GM12878 (cell line): ENCODE results near the gene STK39.

ENCODE experiments used
- CBX3 ChIP-seq: fragments of 200-600 bp; sonication (generic); IDR thresholded peaks from 2 replicates; pipeline ENCODE4 v1.6.1; 2016; ENCODE audit warnings: low read depth, borderline replicate concordance
- CEBPZ ChIP-seq: fragments of 150-350 bp; IDR thresholded peaks from 2 replicates; pipeline ENCODE4 v1.6.1; 2016; ENCODE audit warnings: low read depth, low read length
- CHD2 ChIP-seq: IDR thresholded peaks from 2 replicates; pipeline ENCODE4 v1.6.1; 2011; ENCODE audit warnings: low read depth, low read length, improper control_type of control experiment, borderline replicate concordance
- DPF2 ChIP-seq: fragments of 450-650 bp; IDR thresholded peaks from 2 replicates; pipeline ENCODE4 v1.6.1; 2017; ENCODE audit warnings: mild to moderate bottlenecking
- EGR1 ChIP-seq, 2 experiments: IDR thresholded peaks; 1 replicate in 1 of 2; 2 replicates in 1 of 2; pipeline ENCODE4 v1.6.1; 2011 to 2012; ENCODE audit warnings: low read depth in 2 of 2, low read length in 2 of 2, borderline replicate concordance in 1 of 2, mild to moderate bottlenecking in 1 of 2, moderate library complexity in 1 of 2
- GABPA ChIP-seq: IDR thresholded peaks from 2 replicates; pipeline ENCODE4 v1.6.1; 2014; ENCODE audit warnings: antibody characterized with exemption, low read depth, mild to moderate bottlenecking, inconsistent platforms
- GATAD2B ChIP-seq: fragments of 450-650 bp; conservative IDR thresholded peaks from 2 replicates; pipeline ENCODE4 v1.6.1; 2017; ENCODE audit warnings: low read depth, mild to moderate bottlenecking, moderate library complexity
- JUND ChIP-seq: IDR thresholded peaks from 2 replicates; pipeline ENCODE4 v1.6.1; 2012; ENCODE audit warnings: low read depth, mild to moderate bottlenecking, low read length, improper control_type of control experiment, moderate library complexity
- POLR2AphosphoS5 ChIP-seq: IDR thresholded peaks from 2 replicates; pipeline ENCODE4 v1.6.1; 2011; ENCODE audit warnings: mild to moderate bottlenecking, low read length, inconsistent platforms
- SIN3A ChIP-seq: IDR thresholded peaks from 2 replicates; pipeline ENCODE4 v1.6.1; 2012; ENCODE audit warnings: low read depth, low read length, improper control_type of control experiment
- TAF1 ChIP-seq: IDR thresholded peaks from 2 replicates; pipeline ENCODE4 v1.6.1; 2011; ENCODE audit warnings: mild to moderate bottlenecking, low read depth, low read length, borderline replicate concordance
- ZNF384 ChIP-seq: IDR thresholded peaks from 2 replicates; pipeline ENCODE4 v1.6.1; 2012; ENCODE audit warnings: low read depth, mild to moderate bottlenecking, low read length, improper control_type of control experiment, borderline replicate concordance
- TF ChIP-seq, protein P1 (sequence below), 3 experiments: IDR thresholded peaks in 2 of 3; conservative IDR thresholded peaks in 1 of 3; 2 replicates each; pipeline ENCODE4 v1.5.1; 2011; ENCODE audit warnings: low read depth in 3 of 3, low read length in 3 of 3, mild to moderate bottlenecking in 3 of 3, control low read depth in 2 of 3, moderate library complexity in 2 of 3, inconsistent platforms in 1 of 3, mixed read lengths in 1 of 3; ENCODE audit not compliant: control insufficient read depth in 2 of 3, insufficient read depth in 1 of 3; ENCODE audit errors: extremely low read depth in 1 of 3
- TF ChIP-seq, protein P2 (sequence below): IDR thresholded peaks from 2 replicates; pipeline ENCODE4 v1.6.1; 2011; ENCODE audit warnings: borderline replicate concordance, low read depth, mild to moderate bottlenecking, moderate library complexity, mixed read lengths, low read length; ENCODE audit not compliant: insufficient read depth; ENCODE audit errors: extremely low read length

GRCh38 chr2:167925758-167926157 is 321.6 kb downstream of the STK39 start:
- TF ChIP-seq CEBPZ (no peak), EGR1 (IDR thresholded peaks at IDR 0.05; ENCODE audit: borderline replicate concordance in 1 of 2, low read depth in 2 of 2, low read length in 2 of 2) (no peak), DPF2 (no peak), GABPA (no peak), ZNF384 (no peak), TAF1 (no peak), CBX3 (no peak), CHD2 (no peak), GATAD2B (no peak), JUND (no peak), POLR2AphosphoS5 (no peak), SIN3A (no peak)
- TF ChIP-seq, protein P1, sequence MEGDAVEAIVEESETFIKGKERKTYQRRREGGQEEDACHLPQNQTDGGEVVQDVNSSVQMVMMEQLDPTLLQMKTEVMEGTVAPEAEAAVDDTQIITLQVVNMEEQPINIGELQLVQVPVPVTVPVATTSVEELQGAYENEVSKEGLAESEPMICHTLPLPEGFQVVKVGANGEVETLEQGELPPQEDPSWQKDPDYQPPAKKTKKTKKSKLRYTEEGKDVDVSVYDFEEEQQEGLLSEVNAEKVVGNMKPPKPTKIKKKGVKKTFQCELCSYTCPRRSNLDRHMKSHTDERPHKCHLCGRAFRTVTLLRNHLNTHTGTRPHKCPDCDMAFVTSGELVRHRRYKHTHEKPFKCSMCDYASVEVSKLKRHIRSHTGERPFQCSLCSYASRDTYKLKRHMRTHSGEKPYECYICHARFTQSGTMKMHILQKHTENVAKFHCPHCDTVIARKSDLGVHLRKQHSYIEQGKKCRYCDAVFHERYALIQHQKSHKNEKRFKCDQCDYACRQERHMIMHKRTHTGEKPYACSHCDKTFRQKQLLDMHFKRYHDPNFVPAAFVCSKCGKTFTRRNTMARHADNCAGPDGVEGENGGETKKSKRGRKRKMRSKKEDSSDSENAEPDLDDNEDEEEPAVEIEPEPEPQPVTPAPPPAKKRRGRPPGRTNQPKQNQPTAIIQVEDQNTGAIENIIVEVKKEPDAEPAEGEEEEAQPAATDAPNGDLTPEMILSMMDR (IDR thresholded peaks at IDR 0.05 in 2 of 3, conservative IDR thresholded peaks at IDR 0.05 in 1 of 3; ENCODE audit: control insufficient read depth in 2 of 3, extremely low read depth in 1 of 3, insufficient read depth in 1 of 3, low read depth in 3 of 3, low read length in 3 of 3) = no peak
- TF ChIP-seq, protein P2, sequence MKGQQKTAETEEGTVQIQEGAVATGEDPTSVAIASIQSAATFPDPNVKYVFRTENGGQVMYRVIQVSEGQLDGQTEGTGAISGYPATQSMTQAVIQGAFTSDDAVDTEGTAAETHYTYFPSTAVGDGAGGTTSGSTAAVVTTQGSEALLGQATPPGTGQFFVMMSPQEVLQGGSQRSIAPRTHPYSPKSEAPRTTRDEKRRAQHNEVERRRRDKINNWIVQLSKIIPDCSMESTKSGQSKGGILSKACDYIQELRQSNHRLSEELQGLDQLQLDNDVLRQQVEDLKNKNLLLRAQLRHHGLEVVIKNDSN = no peak
